NCI-H345 treated with DMSO at 0.1 percent for 48 hours (cell line): ENCODE data around the gene SMARCE1.

ENCODE experiments used
- DNase-seq: peaks from one replicate; lab custom pipeline; 2025; ENCODE audit not compliant: unreplicated experiment; lab: John Stamatoyannopoulos, UW

SMARCE1 gene

DNA sequence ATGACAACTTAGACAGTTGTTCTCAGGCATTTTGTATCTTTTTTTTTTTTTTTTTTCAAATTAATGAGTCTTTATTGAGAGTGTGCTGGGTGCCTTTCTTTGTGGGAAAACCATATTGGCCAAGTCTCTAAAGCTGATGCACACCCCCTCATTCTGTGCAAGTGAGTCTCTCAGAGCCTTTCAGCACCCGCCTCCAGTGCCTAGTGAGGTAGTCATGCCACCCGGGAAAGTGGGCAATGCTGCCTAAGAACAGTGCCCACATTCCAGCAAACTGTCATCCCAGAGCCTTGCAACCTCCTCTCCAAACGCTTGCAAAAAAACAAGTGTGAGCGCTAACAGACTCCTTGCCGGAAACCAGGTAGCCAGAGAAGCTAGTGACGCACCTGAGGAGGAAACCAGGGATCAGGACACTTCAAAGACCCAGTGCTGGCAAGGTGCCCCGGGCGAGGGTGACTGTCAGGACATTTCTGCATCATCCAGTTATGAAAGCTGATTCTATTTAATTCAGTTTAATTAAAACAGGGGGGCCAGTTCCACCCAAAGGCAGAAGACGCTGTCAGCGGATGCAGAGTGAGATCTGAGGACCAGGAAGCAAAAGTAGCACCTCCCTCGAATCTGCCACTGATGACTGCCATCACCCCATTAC is 34.9 kb downstream of the SMARCE1 start:
- no peak for DNase-seq

DNA sequence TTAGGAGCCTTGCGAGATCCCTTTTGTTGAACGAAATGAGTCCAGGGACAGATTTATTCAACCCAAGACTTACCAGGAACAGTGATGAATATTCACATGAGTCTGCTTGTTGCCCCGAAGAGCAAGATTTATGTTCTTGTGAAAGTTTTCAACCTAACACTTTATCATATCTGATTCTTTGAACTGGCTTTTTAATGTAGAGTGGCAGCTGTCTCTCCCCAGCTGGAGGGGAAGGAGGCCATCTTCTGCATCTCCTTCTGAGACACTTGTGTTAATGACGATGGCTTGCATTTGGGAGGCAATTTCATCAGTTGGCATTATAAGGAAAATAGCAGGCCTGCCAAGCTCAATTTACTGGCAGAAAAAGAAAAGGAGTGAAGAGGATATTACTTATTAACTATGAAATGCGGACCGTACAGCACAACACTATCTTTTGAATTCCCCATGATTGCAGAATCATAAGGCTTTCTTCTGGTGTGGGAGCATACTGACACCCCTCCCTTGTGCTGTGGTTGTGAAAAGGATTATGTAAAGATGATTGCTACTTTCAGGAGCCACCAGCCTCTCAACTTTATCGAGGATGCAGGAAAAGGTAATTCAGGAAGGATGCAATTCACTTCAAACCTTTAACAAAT is 35.7 kb downstream of the SMARCE1 start:
- no peak for DNase-seq

DNA sequence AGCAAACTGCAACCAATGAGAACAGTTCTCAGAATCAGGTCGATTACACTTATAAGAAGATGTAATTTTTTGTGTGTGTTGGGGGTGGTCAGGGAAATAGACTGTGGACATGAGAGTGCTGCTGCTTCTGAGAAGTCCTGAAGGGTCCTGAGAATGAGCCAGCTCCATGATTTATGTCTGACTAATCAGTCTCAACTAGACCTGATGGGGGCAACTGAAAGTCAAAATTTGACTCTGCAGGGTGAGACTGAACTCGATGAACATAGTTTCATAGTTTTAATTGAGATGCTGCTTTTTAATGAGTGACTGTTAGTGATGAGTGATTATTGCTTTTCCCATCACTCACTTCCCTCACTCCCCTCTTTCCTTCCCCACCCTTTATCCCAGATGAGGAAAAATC is 37.3 kb downstream of the SMARCE1 start:
- no peak for DNase-seq

DNA sequence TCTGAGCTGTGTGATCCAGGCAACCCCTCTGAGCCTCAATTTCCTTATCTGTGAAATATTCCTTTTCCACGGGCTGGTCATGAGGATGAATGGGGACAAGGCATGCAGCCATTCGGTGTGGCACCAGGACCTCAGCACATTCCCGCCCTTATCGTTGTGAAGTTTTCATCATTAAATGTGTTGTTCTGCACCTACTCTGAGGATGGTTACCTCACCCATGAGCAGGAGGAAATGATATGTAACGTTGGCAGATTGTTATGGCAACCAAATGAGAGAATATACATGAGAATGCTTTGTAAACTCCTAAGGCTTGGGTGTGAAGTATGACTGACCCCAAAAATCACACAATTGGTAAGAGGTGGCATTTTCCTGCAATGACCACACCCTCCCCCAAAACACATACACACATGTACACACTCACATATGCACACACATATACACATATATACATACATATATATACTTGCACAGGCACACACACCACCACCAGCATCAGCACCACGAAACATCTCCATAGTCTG is 39.5 kb downstream of the SMARCE1 start:
- no peak for DNase-seq

DNA sequence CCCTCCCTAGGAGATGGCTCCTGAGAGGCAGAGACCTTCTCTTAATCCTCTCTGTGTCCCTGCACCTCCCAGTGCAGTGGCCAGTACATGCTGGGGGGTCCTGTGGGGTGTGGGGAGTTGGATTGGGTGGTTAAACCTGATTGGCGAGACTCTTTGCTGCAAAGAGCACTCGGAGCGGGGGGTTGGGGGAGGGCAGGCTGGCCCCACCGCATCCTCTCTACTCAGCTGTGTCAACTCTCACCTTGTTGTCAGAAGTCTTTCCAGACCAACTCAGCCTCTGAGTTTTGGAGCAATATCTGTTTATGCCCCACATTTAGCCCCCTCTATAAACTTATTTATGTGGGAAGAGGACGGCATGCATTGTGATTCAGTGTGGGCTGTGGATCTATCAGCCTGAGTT is 40.0 kb downstream of the SMARCE1 start:
- DNase-seq: no peak

DNA sequence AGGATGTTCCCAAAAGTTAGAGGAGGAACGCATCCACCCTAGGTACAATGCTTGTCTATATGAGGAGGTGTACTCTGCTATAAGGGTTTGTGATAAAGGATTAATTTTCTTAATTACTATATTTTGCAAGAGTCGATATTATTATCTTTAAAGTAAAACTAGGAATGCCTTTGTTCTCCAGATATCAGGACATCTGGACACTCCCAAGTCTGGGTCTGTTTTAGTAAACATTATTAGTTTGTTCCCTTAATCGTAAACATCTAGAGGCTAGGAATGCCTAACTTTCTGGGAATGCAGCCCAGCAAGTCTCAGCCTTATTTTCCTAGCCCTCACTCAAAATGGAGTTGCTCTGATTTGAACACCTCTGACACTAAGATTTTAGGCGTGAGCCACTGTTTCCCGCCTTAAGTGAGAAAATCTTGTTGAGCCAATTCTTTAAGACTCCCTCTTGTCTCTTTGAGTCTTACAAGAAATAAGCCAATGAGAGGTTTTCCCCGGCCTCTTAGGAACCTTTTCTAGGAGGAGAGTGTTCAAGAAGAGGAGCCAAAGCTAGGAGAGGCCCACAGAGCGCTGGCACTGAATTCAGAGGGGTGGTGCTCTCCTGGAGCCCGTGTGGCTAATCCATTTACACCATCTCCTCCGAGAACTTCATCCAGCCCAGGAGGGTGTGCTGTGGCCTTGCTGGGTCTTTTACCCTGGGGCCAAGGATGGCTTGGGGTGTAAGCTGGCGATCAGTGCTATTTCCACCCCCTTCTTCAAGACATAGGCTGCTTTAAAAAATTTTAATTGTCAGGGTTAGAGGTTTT is 40.9 kb downstream of the SMARCE1 start:
- DNase-seq: no peak

DNA sequence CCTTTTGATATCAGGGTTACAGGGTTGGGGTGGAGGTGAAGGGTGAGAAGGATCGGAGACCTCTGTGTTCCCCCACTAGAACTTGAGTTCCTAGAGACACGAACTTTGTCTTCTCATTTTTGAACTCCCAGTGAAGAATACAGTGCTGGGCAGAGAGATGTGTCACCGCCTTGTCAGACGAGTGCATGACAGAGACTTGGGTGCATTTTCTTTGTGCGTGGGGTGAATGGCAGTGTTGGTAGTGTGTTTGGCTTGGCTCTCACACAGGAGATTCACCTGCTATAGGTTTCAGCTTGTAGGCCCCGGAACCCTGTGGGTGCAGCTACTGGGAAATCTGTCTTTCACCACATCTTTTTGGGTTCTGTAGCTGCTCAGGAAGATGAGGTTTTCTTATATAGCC is 42.3 kb downstream of the SMARCE1 start:
- no peak for DNase-seq

DNA sequence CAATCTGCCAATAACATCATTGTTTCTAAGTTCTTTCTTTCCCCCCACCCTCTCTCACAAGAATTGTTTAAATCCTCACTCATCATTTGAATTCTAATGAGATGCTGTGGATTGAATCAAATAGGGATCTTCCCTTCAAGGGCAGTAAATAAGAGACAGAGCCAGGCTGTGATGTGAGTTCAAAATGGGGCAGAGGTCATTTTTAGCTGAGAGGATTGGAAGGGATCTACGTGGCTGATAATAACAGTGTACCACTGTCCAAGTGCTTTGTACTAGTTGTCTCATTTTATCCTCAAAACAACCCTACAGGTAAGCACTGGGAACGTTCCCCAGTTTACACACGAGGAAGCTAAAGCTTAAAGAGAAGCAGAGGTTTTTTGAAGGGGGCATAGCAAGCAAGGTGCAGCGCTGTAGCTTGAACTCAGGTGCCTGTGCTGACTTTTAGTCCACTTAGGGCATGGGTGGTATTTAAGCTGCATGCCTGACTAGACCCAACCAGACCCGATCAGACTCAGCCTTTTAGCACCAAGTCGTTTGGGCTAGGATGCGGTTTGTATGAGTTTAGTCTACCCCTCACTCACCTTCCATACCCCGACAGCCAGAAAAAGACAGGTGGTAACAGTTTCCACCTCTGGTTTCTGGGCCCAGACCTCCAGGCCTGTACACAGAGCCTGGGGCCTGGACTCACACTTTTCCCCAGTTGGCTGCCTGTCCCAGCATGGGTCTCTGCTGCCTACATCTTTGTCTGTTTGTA is 43.1 kb downstream of the SMARCE1 start:
- no peak for DNase-seq

DNA sequence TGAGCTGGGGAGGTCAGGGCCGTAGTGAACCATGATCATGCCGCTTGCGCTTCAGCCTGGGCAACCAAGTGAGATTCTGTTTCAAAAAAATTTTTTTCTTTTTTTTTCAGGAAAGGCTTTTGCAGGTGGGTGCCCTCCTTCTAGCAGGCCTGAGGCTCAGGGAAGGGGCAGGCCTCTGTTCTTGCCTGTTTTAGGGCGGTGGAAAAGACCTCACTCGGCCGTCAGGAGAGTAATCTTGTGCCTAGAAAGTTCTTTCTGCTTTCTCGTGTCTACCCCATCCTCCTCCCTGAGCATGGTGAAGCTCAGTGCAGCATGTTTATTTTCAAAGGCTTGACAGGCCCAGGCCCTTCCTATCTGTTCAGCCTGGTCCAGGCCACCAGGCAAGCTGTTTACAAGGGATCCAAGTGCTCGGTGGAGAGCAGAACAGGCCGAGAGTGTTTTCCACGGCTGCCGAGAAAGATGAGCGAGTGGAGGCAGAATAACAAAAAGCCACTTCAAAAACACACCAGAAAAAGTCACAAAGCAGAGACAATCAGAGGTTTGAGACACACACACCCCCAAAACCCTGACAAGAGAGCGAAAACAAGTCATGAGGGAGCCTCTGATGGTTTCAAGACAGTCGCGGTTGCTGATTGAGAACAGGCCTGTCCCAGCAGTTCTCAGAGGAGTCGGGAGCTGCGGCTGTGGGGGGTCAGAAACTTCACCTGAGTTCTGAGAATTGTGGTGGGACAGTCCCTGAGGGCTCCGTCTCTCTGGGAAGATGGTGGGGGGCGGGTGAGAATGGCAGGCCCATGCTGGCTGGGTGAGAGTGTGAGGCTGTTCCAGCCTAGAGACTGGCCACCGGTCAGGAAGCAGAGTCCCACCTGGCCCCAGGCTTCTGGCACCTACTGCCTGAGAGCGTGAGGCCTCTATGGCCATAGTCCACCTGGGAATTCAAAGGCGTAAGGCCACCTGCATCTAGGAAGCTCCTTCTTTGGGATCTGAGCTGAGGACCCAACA is 44.9 kb downstream of the SMARCE1 start:
- DNase-seq: no peak

DNA sequence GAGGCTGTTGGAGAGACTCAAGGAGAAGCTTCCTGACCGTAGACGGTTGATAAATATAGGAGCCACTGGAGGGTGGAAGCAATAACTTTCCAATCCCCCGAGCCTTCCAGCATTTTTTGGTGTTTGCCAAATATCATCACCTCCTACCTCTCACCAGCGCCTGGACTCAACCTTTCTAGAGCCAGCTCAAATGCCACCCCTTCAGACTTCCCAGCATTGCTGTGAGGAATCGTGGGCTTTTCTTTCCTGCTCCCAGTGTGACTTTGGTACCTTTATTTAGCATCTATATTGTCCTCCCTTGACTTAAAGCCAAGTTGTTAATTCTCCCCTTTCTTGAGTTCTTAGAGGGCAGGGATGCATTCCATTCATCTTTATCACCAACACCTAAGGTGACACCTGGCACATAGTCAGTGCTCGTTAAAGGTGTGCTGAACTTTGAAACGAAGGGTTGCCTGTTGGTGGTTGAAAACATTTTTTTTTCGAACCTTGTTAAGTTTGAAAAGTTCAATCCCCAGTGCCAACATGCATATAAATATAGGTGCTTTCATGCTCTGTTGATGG is 47.1 kb downstream of the SMARCE1 start:
- no peak for DNase-seq

DNA sequence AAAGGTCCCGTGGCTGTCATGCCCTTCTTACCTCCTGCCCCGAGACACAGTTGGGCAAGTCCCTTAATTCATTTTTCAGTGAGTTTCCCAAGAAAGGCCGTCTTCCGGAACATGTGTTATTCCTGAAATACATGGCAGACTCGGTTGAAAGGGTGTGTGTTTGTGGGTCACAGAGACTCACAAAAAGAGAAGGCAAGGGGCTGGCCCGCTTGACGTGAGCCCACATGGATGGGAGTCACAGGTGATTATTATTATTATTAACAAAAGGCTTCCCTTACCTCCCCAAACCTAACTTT is 48.2 kb downstream of the SMARCE1 start:
- no peak for DNase-seq

DNA sequence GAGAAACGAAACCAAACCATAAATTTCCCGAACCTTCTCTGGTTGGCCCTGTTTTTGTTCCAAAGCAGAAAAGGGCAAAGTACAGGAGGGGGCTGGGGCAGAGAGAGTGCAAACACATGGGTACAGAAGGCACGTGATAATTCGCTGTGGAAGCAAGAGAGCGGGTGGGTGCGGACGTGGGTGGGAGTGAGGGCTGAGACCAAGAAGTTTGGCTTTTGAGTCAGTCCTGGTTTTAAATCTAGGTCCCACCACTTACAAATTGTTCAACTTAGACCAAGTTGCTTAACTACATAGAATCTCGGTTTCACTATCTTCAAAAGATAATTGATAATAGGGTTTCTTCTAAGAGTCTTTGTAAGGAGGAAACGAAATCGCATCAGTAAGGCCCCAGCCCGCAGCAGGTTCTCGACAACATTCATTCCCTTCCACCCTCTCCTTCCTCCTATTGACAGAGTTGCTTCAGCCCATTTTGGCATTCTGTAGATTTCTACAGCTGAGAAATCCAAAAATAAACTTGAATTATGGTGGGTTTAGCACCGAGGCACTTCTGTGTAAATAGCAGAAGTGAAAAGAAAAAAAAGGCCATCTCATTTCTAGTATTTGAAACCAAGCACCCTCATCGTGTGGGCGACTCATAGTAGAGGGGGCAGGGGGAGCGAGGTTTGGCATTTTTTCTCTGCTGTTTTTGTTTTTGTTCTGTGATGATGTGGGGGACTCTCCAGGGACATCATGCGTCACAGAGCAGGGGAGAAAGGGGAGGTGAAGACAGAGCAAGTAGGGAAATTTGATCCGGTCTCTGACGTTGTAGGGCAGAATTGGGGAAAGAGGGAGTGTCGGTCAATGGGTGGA is 48.8 kb downstream of the SMARCE1 start:
- no peak for DNase-seq

DNA sequence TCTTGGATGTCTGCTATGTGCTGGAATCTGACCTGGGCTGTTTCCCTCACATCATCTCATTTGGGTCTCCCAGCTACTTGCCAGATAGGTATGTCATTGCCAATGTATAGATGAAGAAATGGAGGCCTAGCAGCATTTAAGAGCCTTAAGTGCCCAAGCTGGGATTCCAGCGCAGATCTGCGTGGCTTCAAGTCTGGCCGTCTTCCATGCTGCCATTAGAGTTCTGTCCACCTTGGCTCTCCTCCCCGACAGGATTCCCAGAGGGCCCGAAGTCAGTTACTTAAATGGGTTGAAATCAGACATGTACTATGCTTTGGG is 49.4 kb downstream of the SMARCE1 start:
- no peak for DNase-seq

DNA sequence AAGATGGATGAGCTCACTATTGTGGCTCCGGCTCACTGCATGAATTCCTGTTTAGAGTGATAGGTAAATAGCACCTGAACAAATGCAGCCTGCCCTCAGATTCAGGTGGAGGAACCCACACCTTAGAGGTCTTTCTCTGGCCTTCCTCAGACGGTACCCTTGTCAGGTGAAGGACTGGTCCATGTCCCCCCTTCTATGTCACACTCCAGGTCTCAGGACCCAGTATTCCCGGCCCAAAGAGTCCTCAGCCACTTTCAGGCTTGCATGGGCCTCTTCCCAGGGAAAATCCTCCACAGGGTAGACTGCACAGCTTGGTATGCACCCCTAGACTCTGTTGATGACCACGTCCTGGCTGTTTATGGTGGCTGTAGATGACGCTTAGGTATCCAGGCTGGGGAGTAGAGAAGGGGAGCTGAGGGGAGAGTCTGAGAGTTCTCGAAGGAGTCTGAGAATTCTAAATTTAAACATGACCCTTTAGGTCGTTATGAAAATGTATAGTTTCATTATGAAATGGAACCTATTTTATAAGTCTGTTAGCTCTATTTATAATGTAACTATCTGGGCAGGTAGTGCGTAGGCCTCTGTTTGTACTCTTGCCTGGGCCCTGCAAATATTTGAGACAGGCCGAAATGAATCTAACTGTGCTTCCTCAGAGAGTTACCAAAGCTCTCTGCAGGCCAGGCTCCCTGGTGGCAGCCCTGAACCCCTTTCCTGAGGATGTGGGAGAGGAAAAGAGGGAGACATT is 49.9 kb downstream of the SMARCE1 start:
- no peak for DNase-seq

DNA sequence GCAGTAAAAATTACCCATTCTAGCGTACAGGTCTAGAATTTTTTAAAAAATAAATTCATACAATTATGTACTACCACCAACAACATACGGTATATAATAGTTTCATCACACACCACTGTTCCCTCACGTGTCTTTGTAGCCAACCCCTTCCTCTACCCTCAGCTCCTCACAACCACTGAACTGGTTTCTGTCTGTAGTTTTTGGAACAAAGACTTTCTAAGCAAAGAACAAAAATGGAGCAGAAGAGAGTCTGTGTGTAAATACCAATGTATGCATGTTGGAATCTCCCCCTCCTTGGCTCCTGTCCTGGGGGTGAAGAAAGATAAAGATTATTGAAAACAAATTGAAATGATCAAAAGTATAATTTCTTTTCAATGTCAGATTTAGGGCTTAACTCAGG is 50.5 kb downstream of the SMARCE1 start:
- DNase-seq: no peak

DNA sequence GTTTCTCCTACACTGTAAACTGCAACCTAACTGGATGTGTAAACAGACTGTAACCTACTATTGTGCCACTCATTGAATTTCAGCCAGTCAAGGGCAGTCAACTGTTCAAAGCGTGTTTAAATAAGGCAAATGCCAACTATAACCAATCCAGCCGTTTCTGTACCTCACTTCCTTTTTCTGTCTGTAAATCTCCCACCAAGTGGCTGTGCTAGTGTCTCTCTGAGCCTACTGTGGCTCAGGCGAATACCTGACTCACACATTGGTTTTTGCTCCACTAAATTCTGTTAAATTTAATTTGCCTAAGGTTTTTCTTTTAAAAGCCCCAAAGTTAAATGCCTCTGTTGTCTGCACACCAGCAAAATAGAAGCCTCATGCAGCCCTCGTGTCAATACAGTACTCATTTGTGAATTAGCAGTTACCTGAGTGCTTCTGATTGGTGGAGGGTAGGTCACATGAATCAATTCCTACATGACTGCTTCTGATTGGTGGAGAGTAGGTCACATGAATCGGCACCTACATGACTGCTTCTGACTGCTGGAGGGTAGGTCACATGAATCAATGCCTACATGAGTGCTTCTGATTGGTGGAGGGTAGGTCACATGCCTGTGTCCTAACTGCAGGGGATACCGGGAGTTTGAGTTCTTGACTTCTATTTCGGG is 51.2 kb downstream of the SMARCE1 start:
- DNase-seq: peak; percentile 38

DNA sequence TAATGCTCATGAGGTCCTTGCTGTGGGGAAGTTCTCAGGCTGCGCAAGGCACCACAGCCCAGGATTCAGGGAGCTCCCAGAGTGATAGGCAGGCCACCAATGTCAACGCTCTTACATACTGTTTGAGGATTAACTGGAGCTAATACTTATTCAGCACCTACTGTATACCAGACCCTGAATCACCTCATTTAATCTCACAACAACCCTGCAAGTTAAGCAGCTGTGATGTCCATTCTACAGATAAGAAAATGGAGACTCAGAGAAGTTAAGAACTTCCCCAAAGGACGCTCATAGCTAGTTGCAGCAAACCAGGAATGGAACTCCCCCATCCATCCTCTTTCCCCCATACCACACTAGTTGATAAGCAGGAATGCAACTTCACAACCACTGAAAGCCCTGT is 56.9 kb downstream of the SMARCE1 start:
- DNase-seq: no peak

DNA sequence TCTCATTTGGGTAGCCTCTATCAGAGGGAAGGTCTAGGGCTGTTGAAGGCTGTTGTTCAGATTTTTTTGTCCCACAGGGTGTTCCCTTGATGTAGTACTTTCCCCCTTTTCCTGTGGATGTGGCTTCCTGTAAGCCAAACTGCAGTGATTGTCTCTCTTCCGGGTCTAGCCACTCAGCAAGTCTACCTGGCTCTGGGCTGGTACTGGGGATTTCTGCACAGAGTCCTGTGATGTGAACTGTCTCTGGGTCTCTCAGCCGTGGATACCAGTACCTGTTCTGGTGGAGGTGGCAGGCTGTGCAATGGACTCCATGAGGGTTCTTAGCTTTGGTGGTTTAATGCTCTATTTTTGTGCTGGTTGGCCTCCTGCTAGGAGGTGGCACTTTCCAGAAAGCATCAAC is 59.1 kb downstream of the SMARCE1 start:
- DNase-seq: no peak
